GM21576 (cell line): Measurements from ENCODE around the gene PHF24.
A peak's percentile ranks its signal among the peaks of the same experiment; 100 is the strongest.
"Not testable (repeated sequence)": the region's sequence is repeated elsewhere in the genome, so short reads cannot be mapped to it uniquely, and the experiment has no call there.

Experiments used
- ATAC-seq: cut with Tn5 transposase; IDR thresholded peaks from one replicate; pipeline ENCODE4 v1.9.1; 2021; ENCODE audit warnings: mild to moderate bottlenecking, moderate library complexity; ENCODE audit not compliant: unreplicated experiment

The PHF24 gene

DNA sequence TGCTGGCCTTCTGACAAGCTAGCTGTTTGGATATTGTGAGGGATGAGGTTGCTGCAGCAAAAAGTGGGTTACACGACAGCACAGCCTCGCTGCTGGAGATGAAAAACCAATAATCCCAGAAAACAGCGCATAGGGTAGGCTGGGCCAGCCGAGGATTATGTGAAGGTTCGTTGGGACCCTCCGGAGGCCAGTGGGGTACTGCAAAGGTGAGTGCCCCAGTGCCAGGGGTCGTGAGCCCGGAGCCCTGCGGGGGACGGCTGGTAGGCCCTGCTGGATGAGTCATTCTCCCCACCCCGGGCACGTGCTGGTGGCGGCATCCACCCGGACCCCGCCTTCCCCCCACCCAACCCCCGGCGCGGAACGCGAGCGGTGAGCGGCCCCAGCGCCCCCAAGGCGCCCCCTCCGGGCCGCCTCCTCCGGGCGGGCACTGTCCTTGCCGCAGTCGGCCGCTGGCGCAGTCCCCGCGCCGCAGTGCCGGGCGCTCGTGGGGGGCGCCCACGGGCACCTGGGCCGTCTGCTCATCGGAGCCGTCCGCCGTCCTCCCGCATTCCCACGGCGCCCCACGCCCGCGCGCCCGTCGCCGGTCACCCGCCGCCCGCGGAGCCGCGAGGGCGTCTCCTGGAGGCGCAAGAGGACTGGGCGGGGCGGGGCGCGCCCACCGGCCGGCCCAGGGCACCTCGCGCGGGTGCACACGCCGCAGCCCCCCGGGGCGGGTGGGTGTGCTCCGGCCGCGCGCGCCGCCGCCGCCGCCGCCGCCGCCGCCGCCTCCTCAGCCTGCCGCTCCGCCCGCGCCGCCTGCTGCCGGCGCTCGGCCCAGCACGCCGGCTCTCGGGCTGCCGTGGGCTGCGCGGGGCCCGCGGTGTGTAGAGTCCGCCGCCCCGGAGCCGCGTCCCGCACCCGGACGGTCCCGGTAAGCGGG is at the start of gene PHF24:
Gene PHF24, plus strand, starts transcription at position 794 of the 919 bp plus-strand sequence. CDS start 13,014 bp downstream, outside the sequence.
- ATAC-seq, result no peak

DNA sequence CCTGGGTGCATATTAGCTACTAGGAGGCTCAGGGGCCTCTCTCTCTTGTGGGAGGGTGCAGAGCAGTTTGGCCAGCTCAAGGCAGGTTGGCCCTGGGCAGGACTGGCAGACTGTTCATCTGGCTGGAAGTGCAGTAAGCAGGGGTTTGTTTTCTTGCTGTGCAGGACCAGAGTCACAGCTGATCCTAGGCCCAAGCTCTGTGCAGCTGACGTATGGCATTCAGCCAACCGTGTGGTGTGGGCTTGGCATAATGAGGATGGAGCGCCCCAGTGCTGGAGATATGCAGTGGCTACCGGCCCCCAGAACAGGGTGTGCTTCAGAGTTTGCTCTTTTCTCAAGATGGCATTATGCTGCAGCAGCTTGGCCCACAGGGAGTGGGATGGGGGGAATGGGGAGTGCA is 31.0 kb upstream of the PHF24 start:
- ATAC-seq, result no peak

DNA sequence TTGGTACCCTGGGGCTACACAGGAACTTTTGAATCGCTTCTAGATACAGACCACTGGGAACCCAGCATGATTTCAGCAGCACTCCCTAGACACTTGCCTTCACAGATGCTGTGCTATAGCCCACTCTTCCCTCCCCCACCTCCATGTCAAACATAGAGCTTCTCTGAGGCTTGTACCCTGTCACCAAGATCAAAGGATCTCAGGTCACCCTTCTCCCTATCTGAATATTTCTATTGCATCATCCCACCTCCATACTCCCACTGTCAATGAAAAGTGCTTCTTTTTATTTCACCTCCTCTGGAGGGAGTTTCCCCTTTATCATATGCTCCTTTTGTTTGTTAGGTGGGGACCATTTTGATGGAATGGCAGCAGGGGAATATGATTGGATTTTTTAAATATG is 29.2 kb upstream of the PHF24 start:
- ATAC-seq, result no peak

DNA sequence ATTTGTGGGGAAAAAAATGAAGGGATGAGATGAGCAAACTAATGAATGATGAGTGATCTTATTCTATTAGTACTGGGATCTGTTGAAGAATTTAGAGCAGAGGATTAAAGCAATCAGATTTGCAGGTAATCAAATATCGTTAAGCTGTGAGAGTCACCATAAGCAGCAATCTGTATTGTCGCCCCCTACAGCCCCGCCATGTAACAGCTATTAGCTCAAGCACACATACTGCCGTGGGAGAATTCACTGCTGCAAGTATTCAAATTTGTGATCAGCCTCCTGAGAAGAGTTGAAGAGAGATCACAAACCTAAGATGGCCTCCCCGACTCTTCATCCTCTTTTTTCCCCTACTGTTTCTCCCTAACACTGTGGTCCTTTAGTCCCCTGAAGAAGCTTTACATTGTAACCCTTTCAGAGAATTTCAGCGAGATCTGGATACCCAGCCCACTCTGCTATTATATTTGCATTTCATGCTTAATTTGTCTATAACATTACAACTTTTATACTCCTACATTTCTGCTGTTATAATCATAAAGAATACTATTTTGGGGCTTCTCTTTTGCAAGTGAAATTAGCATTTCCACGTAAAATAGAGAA is 28.5 kb upstream of the PHF24 start:
- ATAC-seq, result no peak

DNA sequence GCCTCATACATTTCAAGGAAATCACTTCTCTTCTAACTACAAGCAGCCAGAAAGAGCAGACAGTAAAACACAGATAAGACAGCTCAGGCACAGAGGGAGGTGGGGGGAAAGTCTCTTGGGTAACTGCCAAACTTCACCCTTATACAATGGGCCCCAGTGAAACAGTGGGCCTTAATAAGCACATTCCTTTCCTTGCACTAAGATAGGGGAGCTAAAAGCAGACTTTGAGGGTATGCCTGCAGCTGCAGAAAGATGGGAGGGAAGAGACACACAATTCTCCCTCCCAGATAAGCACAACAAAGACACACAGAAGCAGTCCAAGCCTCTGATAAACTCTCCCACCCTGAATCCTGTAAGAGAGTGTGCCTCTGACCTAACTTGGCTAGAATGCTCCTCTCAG is 18.1 kb upstream of the PHF24 start:
- not testable (repeated sequence) for ATAC-seq

DNA sequence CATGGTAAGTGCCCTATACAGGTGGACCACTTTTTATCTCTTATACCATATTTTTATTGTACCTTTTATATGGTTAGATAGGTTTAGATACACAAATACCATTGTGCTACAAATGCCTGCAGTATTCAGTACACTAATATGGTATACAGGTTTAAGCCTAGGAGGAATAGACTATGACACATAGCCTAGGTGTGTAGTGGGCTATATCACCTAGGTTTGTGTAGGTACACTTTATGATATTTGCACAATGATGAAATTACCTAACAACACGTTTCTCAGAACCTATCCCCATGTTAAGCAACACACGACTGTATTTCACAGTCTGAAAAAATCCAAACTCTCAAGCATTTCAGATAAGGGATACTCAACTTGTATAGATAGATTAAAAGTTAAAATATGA is 9.6 kb upstream of the PHF24 start:
- no peak for ATAC-seq

DNA sequence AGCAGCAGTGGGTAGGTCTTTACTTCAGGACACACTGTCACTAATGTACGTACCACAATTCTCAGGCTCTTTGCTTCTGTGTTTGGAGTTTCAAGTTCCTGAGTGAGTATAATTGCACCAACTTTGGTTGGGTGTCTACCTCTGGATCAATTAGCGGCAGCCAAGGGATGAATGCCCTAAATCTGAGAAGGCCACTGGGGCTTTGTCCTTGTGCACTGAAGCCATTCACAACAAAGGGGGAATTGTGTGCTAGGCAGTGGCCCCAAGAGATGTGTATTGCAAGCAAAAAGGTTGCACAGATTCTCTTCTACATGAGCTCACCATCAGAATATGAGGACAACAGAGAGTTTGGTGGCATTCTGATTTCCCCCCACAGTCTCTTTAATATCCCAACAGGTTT is 3.9 kb upstream of the PHF24 start:
- ATAC-seq, result no peak

DNA sequence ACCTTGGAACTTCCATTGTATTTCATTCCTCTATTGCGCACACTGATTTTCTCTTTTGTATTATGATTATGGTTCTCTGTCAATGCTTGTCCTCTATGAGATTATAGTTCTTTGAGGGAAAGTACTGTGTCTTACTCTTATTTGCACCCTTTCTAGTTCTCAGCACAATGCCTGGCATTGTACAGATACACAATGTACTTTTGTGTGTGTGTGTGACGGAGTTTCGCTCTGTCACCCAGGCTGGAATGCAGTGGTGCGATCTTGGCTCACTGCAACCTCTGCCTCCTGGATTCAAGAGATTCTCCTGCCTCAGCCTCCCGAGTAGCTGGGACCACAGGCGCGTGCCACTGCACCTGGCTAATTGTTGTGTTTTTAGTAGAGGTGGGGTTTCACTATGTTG is 2.0 kb upstream of the PHF24 start:
- ATAC-seq, result not testable (repeated sequence)

DNA sequence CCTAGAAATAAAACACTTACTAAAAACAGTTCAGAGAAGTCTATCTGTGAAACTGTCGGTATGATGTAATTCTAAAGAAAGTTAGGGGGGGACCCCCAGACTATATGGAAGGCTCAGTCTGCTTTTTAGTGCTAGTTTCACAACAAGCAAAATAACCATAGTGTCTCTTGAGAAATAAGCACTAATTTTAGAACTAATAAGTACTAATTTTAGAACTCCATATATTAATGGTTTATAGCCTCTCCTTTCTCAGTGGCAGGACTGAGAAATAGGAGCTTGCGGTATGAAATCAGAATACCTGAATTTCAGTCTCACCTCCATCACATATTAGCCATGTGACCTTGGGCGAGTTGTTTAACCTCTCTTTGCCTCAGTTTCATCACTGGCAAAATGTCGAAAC is 1.4 kb upstream of the PHF24 start:
- ATAC-seq, result no peak

DNA sequence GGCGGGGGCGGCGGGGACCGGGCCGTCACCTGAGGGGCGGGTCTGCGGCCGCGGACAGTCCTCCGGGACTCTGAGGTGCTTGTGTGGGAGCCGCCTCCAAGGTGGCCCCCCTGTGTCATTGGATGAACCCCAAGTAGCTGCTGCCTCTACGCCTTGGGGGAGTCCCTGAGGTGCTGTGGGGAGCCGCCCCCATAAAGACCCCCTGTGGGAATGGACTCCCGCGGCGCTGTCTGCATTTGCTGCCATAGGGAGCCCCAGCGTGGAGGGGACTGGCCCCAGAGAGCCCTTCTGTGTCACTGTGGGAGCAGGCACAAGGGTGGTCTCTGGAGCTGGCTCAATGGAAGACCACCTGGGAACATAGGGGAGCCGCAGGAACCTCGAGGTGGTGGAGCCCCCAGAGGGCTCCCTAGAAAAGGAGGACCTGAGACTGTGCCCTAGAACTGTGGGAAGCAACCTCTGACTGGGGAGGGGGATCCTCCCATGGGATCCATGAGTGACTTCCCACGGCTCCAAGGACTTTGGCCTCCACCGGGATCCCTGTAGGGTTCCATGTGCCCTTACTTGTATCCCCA is 412 bp downstream of the PHF24 start:
- ATAC-seq, result no peak

DNA sequence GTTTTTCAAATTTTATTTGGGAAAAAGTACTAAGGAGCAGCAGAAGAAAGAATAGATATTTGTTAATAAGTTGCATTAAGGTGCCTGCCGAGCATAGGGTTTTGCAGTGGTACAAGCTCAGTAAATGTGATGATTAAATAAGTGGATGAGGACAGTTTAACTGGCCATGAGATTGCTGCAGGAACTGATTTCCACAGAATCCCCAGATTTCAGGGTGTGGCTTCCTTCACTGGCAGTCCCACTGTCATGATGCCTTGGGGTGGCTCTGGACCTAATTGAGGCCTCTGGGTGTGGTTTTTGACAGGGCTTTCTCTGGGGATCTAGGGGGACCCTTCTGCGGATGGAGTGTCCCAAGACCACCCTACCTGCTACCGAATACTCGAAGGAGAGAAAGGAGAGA is 1.4 kb downstream of the PHF24 start:
- no peak for ATAC-seq

DNA sequence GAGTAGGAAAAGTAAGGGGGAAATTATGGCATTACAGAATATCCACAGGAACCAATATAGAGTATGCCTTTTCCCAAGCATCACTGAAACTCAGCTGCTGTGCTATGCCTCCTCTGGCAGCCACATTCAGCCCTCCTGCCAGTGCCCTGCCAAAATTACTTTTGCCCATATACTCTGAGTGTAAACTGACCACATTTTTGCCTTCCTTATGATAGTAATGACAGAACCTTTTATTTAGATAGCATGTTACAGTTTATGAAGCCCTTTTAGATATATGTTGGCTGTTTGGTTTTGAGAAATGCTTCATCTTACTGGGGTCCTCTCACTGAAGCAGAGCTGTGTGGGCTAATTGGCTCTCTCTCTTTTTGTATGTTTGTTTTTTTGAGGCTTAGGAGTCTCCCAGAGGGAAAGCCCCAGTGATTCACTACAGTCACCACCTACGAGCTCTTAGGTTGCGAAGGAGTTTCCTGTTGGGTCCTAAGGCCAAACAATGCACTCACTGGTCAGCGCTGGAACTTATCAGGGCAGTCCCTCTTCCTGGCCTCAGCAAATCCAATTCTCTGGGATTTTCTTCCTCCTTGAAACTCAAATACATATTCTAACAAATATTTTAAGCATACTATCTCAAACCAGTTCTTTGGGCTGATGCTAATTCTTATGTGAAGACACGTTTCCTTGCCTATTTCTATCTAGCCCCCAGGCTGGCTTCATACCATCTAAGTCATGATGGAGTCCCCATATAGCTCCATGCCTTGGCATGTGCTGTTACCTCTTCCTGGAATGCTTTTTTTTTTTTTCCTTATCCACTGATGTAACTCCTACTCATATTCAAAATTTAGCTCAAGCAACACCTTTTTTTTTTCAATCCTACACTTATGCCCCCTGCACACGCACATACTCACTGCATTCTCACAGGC is 3.7 kb downstream of the PHF24 start:
- ATAC-seq, result peak; percentile 52

DNA sequence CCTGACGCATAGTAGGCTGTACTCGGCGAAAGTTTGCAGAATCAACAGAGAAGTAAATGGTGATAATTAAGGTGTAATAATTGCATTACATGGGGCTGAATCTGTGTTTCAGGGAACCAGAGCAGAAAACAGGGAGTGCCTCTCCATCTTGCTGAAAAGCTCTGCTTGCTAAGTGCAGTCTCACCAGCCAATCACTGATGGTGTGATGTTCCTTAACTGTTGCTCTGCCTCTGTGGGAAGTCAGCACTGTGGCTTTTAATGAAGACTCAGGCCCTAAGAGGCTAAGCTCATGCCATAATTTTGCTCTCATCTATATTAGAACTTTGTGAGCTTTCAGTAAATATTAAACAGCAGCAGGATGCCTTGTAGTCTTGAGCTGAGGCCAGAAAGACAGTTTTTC is 4.5 kb downstream of the PHF24 start:
- ATAC-seq, result no peak

DNA sequence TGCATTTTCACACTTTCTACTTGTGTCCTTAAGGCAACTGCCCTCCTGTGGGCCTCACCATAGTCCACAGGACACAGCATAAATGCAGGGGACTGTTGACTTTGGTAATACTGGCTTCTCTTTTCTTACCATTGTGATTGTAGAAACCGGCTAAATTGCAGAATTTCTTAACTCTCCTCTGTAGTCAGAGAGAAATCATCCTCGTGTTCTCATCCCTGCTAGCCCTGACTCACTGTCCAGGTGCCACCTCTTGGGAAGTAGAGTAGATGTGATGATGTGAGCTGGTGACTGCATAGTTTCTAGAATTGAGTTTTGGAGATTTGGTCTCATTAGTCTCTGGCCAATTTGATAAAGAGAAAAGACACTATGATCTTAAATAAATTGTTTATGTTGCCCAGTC is 5.5 kb downstream of the PHF24 start:
- no peak for ATAC-seq

DNA sequence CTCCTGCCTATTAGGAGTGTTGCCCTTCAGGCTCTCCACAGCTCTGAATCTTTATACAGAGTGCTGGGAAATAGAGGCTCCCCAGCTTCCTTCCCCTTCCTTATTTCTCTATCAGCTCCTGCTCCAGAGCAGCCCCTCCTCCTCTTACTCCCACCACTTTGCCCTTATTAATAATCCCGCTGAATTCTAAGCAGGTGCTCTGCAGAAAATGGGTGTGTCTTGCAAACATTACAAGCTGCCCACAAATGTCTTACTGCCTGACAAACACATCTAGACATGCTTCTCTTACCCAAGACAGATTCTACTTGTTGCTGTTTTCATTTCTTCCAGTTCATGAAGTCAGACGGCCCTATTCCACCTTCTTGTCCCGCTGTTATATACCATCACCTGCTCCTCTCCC is 6.4 kb downstream of the PHF24 start:
- no peak for ATAC-seq

DNA sequence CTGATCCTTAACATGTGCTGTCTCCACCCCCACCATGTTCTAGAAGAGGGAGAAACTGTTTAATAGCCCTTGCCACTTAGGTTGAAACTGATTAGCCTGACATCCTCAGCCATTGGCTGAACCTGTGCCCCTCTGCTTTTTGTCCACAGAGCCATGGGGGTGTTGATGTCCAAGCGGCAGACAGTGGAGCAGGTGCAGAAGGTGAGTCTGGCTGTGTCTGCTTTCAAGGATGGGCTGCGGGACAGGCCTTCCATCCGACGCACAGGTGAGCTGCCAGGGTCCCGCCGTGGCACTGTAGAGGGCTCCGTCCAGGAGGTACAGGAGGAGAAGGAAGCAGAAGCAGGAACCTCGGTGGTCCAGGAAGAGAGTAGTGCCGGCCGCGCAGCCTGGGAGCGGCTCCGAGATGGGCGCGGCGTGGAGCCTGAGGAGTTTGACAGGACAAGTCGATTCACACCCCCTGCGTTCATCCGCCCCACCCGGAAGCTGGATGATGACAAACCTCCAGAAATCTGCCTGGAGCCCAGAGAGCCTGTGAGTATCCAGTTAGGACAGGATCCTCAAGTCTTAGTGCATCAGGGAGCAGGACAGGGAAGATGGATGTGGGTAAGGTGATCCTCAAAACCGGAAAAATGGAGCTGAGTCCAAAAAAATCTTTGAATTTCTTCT is 13.2 kb downstream of the PHF24 start:
- ATAC-seq, result no peak

DNA sequence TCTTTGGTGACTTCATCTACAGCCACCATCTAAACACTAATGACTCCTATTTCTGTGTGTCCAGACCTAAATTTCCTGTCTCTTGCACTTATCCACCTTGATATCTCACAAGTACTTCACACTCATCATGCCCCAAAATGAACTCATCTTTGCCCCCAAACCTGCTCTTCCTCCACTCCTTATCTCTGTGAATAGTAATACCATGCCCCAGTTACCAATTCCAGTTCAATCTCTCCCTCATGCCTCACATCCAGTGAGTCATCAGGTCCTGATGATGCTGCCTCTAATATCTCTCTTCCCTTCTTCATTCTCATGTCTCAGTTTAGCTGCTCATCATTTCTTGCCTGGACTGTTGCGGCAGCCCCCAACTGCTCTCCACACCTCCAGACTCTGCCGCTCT is 16.6 kb downstream of the PHF24 start:
- no peak for ATAC-seq

DNA sequence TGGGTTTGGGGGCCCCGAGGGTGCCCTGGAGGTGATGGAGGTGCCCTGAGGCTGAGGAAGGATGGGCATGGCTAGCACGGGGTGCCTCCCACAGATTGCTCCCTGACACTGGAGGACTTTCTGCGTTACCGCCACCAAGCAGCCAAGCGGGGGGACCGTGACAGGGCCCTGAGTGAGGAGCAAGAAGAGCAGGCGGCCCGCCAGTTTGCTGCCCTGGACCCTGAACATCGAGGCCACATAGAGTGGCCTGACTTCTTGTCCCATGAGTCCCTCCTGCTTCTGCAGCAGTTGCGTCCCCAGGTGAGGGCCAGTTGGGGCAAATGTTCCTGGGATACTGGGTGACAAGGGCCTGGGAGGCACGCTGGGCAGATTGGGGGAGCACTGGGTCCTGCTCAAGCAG is 18.4 kb downstream of the PHF24 start:
- ATAC-seq, result no peak

DNA sequence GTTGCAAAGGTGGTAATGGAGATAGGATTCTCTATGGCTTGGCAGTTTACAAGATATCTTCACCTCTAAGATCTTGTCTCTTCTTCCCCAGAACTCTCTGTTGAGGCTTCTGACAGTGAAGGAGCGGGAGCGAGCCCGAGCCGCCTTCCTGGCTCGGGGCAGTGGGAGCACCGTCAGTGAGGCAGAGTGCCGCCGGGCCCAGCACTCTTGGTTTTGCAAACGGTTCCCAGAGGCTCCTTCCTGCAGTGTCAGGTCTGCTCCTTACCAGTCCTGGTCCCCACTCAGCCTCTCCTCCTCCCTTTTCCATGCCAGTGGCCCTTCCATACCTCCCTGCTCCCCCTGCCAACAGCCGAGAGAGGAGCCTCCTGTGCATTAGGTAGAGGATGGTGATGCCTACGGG is 18.9 kb downstream of the PHF24 start:
- ATAC-seq, result no peak

DNA sequence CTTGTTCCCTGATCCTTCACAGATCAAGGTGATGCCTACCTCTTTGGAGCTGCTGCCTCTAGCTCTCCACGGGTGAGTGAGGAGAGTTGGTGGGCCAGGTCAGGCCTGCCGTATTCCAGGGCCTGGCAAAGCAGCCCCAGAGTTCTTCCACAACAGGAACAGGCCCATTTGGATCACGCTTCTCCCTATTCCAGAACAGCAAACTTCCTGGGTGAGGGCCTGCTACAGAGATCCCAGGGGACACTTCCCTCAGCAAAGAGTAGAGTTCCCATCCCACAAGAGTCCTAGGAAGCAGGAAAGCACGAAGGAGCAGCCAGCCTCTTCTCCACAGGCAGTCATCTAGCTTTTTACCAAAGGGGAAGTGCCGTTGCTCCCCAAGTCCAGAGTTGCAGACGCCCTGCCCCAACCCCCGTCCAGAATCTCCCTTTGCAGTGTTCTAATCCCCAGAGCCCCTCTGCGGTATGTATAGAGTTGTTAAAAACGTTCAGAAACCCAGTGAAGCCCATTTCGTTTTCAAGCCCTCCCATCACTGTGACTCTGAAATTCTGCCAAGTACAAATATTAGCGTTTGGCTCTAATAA is 22.2 kb downstream of the PHF24 start:
- ATAC-seq, result no peak
